H9 (cell line): ENCODE measurements around the gene HCK. TPM values are rescaled to one million over a fixed set of nuclear protein-coding genes. Genes with fewer than 3 reads are reported as not detected.

Experiments
- DNase-seq: peaks from one replicate; pipeline ENCODE4 v3.0.0-alpha.2; 2017
- H2AFZ ChIP-seq: one replicate; pipeline ENCODE4 v1.6.1; 2013; ENCODE audit warnings: mild to moderate bottlenecking, low read length, control low read depth, moderate library complexity
- H2AK5ac ChIP-seq: 2 replicates; pipeline ENCODE4 v1.6.1; 2013; ENCODE audit warnings: low read length, control low read depth, mixed read lengths; ENCODE audit not compliant: insufficient read length
- H2BK120ac ChIP-seq: one replicate; pipeline ENCODE4 v1.6.1; 2013; ENCODE audit warnings: low read depth, mild to moderate bottlenecking, low read length, control low read depth, inconsistent platforms; ENCODE audit not compliant: poor library complexity, severe bottlenecking
- H2BK12ac ChIP-seq: 2 replicates; pipeline ENCODE4 v1.6.1; 2013; ENCODE audit warnings: low read length, control low read depth, mixed read lengths, low read depth; ENCODE audit not compliant: insufficient read length
- H2BK15ac ChIP-seq: 2 replicates; pipeline ENCODE4 v1.6.1; 2013; ENCODE audit warnings: low read depth, low read length, control low read depth
- H2BK20ac ChIP-seq: one replicate; pipeline ENCODE4 v1.6.1; 2013; ENCODE audit warnings: low read depth, mild to moderate bottlenecking, low read length, control low read depth, inconsistent platforms; ENCODE audit not compliant: poor library complexity, severe bottlenecking
- H2BK5ac ChIP-seq: 2 replicates; pipeline ENCODE4 v1.6.1; 2013; ENCODE audit warnings: low read length, control low read depth, mixed read lengths; ENCODE audit not compliant: insufficient read length
- H3K14ac ChIP-seq: 2 replicates; pipeline ENCODE4 v1.6.1; 2013; ENCODE audit warnings: low read length, control low read depth; ENCODE audit not compliant: insufficient read depth
- H3K18ac ChIP-seq: 2 replicates; pipeline ENCODE4 v1.6.1; 2013; ENCODE audit warnings: low read depth, mild to moderate bottlenecking, mixed read lengths, low read length, control low read depth; ENCODE audit not compliant: insufficient read length
- H3K23ac ChIP-seq: 2 replicates; pipeline ENCODE4 v1.6.1; 2013; ENCODE audit warnings: low read length, control low read depth, mixed read lengths, low read depth; ENCODE audit not compliant: insufficient read length
- H3K23me2 ChIP-seq: 2 replicates; pipeline ENCODE4 v1.6.1; 2013; ENCODE audit warnings: low read depth, mild to moderate bottlenecking, mixed read lengths, low read length, control low read depth; ENCODE audit not compliant: insufficient read length, poor library complexity, severe bottlenecking
- H3K27ac ChIP-seq: 2 replicates; pipeline ENCODE4 v1.5.1; 2013; ENCODE audit warnings: low read length, control low read depth, mixed read lengths, low read depth; ENCODE audit not compliant: insufficient read length
- H3K27me3 ChIP-seq: 2 replicates; pipeline ENCODE4 v1.6.1; 2013; ENCODE audit warnings: low read length, control low read depth, inconsistent platforms; ENCODE audit not compliant: insufficient read depth
- H3K4ac ChIP-seq: 2 replicates; pipeline ENCODE4 v1.6.1; 2013; ENCODE audit warnings: low read depth, mild to moderate bottlenecking, control low read depth, inconsistent platforms, low read length, moderate library complexity
- H3K4me1 ChIP-seq: 2 replicates; pipeline ENCODE4 v1.6.1; 2013; ENCODE audit warnings: low read length, control low read depth, inconsistent platforms; ENCODE audit not compliant: insufficient read depth
- H3K4me2 ChIP-seq: 2 replicates; pipeline ENCODE4 v1.6.1; 2013; ENCODE audit warnings: low read length, control low read depth, mixed read lengths; ENCODE audit not compliant: insufficient read length, insufficient read depth
- H3K56ac ChIP-seq: 2 replicates; pipeline ENCODE4 v1.6.1; 2013; ENCODE audit warnings: low read depth, mild to moderate bottlenecking, mixed read lengths, low read length, control low read depth; ENCODE audit not compliant: insufficient read length
- H3K79me1 ChIP-seq: 2 replicates; pipeline ENCODE4 v1.6.1; 2013; ENCODE audit warnings: low read depth, mild to moderate bottlenecking, moderate library complexity, low read length, control low read depth, inconsistent platforms; ENCODE audit not compliant: insufficient read depth, poor library complexity, severe bottlenecking
- H3K79me2 ChIP-seq: 2 replicates; pipeline ENCODE4 v1.6.1; 2013; ENCODE audit warnings: low read length, control low read depth, inconsistent platforms; ENCODE audit not compliant: insufficient read depth
- H3K9ac ChIP-seq: 2 replicates; pipeline ENCODE4 v1.6.1; 2013; ENCODE audit warnings: low read length, control low read depth, mixed read lengths; ENCODE audit not compliant: insufficient read length; ENCODE audit errors: extremely low read depth
- H3K9me3 ChIP-seq: one replicate; pipeline ENCODE4 v1.6.1; 2013; ENCODE audit warnings: low read depth, low read length, inconsistent platforms; ENCODE audit not compliant: control insufficient read depth
- H3T11ph ChIP-seq: one replicate; pipeline ENCODE4 v1.6.1; 2013; ENCODE audit warnings: mild to moderate bottlenecking, low read length, control low read depth, inconsistent platforms
- H4K20me1 ChIP-seq: one replicate; pipeline ENCODE4 v1.6.1; 2013; ENCODE audit not compliant: control insufficient read depth, insufficient read length, insufficient read depth
- H4K5ac ChIP-seq: 2 replicates; pipeline ENCODE4 v1.6.1; 2013; ENCODE audit warnings: low read depth, mild to moderate bottlenecking, mixed read lengths, low read length, control low read depth; ENCODE audit not compliant: insufficient read length
- H4K8ac ChIP-seq: replicated peaks from 2 replicates; pipeline ENCODE4 v1.6.1; 2013; ENCODE audit warnings: low read length, control low read depth, mixed read lengths, low read depth; ENCODE audit not compliant: insufficient read length
- H4K91ac ChIP-seq: 2 replicates; pipeline ENCODE4 v1.6.1; 2013; ENCODE audit warnings: low read depth, mild to moderate bottlenecking, moderate library complexity, mixed read lengths, low read length, control low read depth; ENCODE audit not compliant: insufficient read length
- H3K27ac Mint-ChIP-seq, 3 experiments: 2 replicates in 2 of 3; 3 replicates in 1 of 3; pipeline ENCODE4 v1.8.0; 2020 to 2021; ENCODE audit warnings: mixed read lengths in 3 of 3, mild to moderate bottlenecking in 1 of 3, moderate library complexity in 1 of 3
- H3K27me3 Mint-ChIP-seq: 2 replicates; pipeline ENCODE4 v1.8.0; 2021; ENCODE audit warnings: low read depth, mild to moderate bottlenecking, moderate library complexity, mixed read lengths
- H3K36me3 Mint-ChIP-seq, 3 experiments: 2 replicates in 2 of 3; 3 replicates in 1 of 3; pipeline ENCODE4 v1.8.0; 2020 to 2021; ENCODE audit warnings: low read depth in 3 of 3, mixed read lengths in 3 of 3; ENCODE audit not compliant: insufficient read depth in 1 of 3
- H3K4me1 Mint-ChIP-seq, 2 experiments: 2 replicates each; pipeline ENCODE4 v1.8.0; 2020; ENCODE audit warnings: mixed read lengths in 2 of 2
- H3K4me3 Mint-ChIP-seq, 2 experiments: 2 replicates in 1 of 2; 3 replicates in 1 of 2; pipeline ENCODE4 v1.8.0; 2020 to 2021; ENCODE audit warnings: mild to moderate bottlenecking in 2 of 2, mixed read lengths in 2 of 2, moderate library complexity in 1 of 2
- H3K9me3 Mint-ChIP-seq, 2 experiments: 2 replicates in 1 of 2; 3 replicates in 1 of 2; pipeline ENCODE4 v1.8.0; 2020; ENCODE audit warnings: mild to moderate bottlenecking in 2 of 2, mixed read lengths in 2 of 2, moderate library complexity in 1 of 2
- CTCF ChIP-seq: fragments of 200-600 bp; sonication (generic); conservative IDR thresholded peaks from 3 replicates; pipeline ENCODE4 v1.8.0; 2021; ENCODE audit warnings: antibody characterized with exemption, mild to moderate bottlenecking
- WGBS: extraction: QIAGEN DNeasy Blood & Tissue Kit; methylation state at CpG from one replicate; pipeline ENCODE4 v1.1.7; 2013; ENCODE audit warnings: missing lambda C conversion rate, low lambda C conversion rate, mixed read lengths; ENCODE audit not compliant: insufficient read length; ENCODE audit errors: extremely low coverage; 5-methylcytosine and 5-hydroxymethylcytosine counted together
- total RNA-seq: library from RNA; stranded (reverse); gene quantifications from 2 replicates; pipeline ENCODE4 v1.2.1, GENCODE V29; 2021

Gene HCK
- total RNA-seq, 1 experiment from 2014 or later, result 1.7 TPM

GRCh38 chr20:32070282-32070681 lies 18.2 kb downstream of the HCK start:
- no peaks in the 10 kb centered on the region for H4K20me1 ChIP-seq
- H2BK15ac ChIP-seq, result no peak overlapping the region
- Mint-ChIP-seq H3K4me1 (peaks cover 19 to 34% of the 10 kb centered on the region in 2 experiments), H3K9me3 (no peaks in the 10 kb centered on the region), H3K4me3 (no peak overlapping the region), H3K27ac (peak overlapping the region in 1 of 3 experiments; percentile 7; a peak in 1 of 7 replicates), H3K36me3 (no peaks in the 10 kb centered on the region), H3K27me3 (peaks cover 12% of the 10 kb centered on the region)
- no peak overlapping the region for H2BK5ac ChIP-seq
- TF ChIP-seq CTCF, result no peak
- no peak overlapping the region for H3K56ac ChIP-seq
- no peak overlapping the region for H4K8ac ChIP-seq
- no peak overlapping the region for H2BK120ac ChIP-seq
- no peak overlapping the region for H4K5ac ChIP-seq
- H3K14ac ChIP-seq, result no peak overlapping the region
- H2AFZ ChIP-seq, result no peak overlapping the region
- H3K18ac ChIP-seq, result no peak overlapping the region
- H3K9me3 ChIP-seq, result no peaks in the 10 kb centered on the region
- H2BK12ac ChIP-seq, result no peak overlapping the region
- H2BK20ac ChIP-seq, result no peak overlapping the region
- no peak overlapping the region for H2AK5ac ChIP-seq
- no peaks in the 10 kb centered on the region for H3K4me1 ChIP-seq
- H3K9ac ChIP-seq, result no peak overlapping the region
- DNase-seq, result no peak
- no peaks in the 10 kb centered on the region for H3K27me3 ChIP-seq
- no CpG with 5 or more reads among the region's 1 CpG for WGBS
- no peak overlapping the region for H3T11ph ChIP-seq
- H3K79me1 ChIP-seq, result no peaks in the 10 kb centered on the region
- no peaks in the 10 kb centered on the region for H3K23me2 ChIP-seq
- H3K23ac ChIP-seq, result no peak overlapping the region
- no peak overlapping the region for H3K4me2 ChIP-seq
- no peak overlapping the region for H3K4ac ChIP-seq
- H3K27ac ChIP-seq, result no peak overlapping the region
- no peak overlapping the region for H4K91ac ChIP-seq
- no peaks in the 10 kb centered on the region for H3K79me2 ChIP-seq
